GM23338 (cell line): Measurements from ENCODE around the gene VCL. TPM values are rescaled to one million over a fixed set of nuclear protein-coding genes. Genes with fewer than 3 reads are reported as not detected.

ENCODE experiments used
- ATAC-seq: fragments of 200-7000 bp; cut with Tn5 transposase; 3 replicates; pipeline ENCODE4 v1.9.1; 2020
- DNase-seq: peaks from one replicate; pipeline ENCODE4 v3.0.0-alpha.2; 2015; ENCODE audit warnings: low spot score
- H2AFZ ChIP-seq: fragments of 200-600 bp; sonication (generic); 2 replicates; pipeline ENCODE4 v1.8.0; 2016; ENCODE audit warnings: antibody characterized with exemption, mild to moderate bottlenecking, moderate library complexity
- H3F3A ChIP-seq: fragments of 200-600 bp; sonication (generic); replicated peaks from 2 replicates; pipeline ENCODE4 v1.8.0; 2017; ENCODE audit warnings: antibody characterized with exemption, mixed run types, low read depth
- H3K27ac ChIP-seq: fragments of 200-600 bp; sonication (generic); 2 replicates; pipeline ENCODE4 v1.6.1; 2016; ENCODE audit warnings: low read depth
- H3K27me3 ChIP-seq: fragments of 200-600 bp; sonication (generic); 2 replicates; pipeline ENCODE4 v1.8.0; 2016; ENCODE audit warnings: mild to moderate bottlenecking, mixed run types, moderate library complexity; ENCODE audit not compliant: insufficient read depth
- H3K36me3 ChIP-seq: fragments of 200-600 bp; sonication (generic); 2 replicates; pipeline ENCODE4 v1.8.0; 2016; ENCODE audit warnings: mild to moderate bottlenecking; ENCODE audit not compliant: insufficient read depth
- H3K4me1 ChIP-seq: fragments of 200-600 bp; sonication (generic); 2 replicates; pipeline ENCODE4 v1.8.0; 2016; ENCODE audit warnings: mild to moderate bottlenecking, moderate library complexity; ENCODE audit not compliant: insufficient read depth
- H3K4me2 ChIP-seq: fragments of 200-600 bp; sonication (generic); 2 replicates; pipeline ENCODE4 v1.7.1; 2017; ENCODE audit warnings: mixed run types
- H3K4me3 ChIP-seq: fragments of 200-600 bp; sonication (generic); 2 replicates; pipeline ENCODE4 v1.6.1; 2016; ENCODE audit warnings: mixed run types
- H3K79me2 ChIP-seq: fragments of 200-600 bp; sonication (generic); replicated peaks from 2 replicates; pipeline ENCODE4 v1.8.0; 2017; ENCODE audit warnings: mild to moderate bottlenecking; ENCODE audit not compliant: insufficient read depth
- H3K9me2 ChIP-seq: fragments of 200-600 bp; sonication (generic); 2 replicates; pipeline ENCODE4 v1.8.0; 2017; ENCODE audit not compliant: insufficient read depth
- H4K20me1 ChIP-seq: fragments of 200-600 bp; sonication (generic); replicated peaks from 2 replicates; pipeline ENCODE4 v1.8.0; 2017; ENCODE audit warnings: mild to moderate bottlenecking; ENCODE audit not compliant: insufficient read depth
- H3K27ac Mint-ChIP-seq: 2 replicates; pipeline ENCODE4 v1.8.0; 2020; ENCODE audit warnings: inconsistent platforms, mild to moderate bottlenecking, moderate library complexity, mixed read lengths
- H3K27me3 Mint-ChIP-seq: 3 replicates; pipeline ENCODE4 v1.8.0; 2022; ENCODE audit warnings: low read depth, mild to moderate bottlenecking, moderate library complexity, mixed read lengths, inconsistent platforms; ENCODE audit not compliant: insufficient read depth, poor library complexity
- H3K36me3 Mint-ChIP-seq: 3 replicates; pipeline ENCODE4 v1.8.0; 2021; ENCODE audit warnings: low read depth, mild to moderate bottlenecking, inconsistent platforms, moderate library complexity, mixed read lengths
- H3K4me1 Mint-ChIP-seq: 3 replicates; pipeline ENCODE4 v1.8.0; 2020; ENCODE audit warnings: mild to moderate bottlenecking, inconsistent platforms, mixed read lengths
- H3K4me3 Mint-ChIP-seq: 3 replicates; pipeline ENCODE4 v1.8.0; 2021; ENCODE audit warnings: moderate library complexity, mild to moderate bottlenecking, inconsistent platforms, mixed read lengths
- H3K9me3 Mint-ChIP-seq: 3 replicates; pipeline ENCODE4 v1.8.0; 2020; ENCODE audit warnings: moderate library complexity, mild to moderate bottlenecking, inconsistent platforms, mixed read lengths
- CREB1 ChIP-seq: fragments of 250-450 bp; sonication (Bioruptor Pico); IDR thresholded peaks from 2 replicates; pipeline ENCODE4 v1.5.0; 2020; ENCODE audit warnings: low read depth, mild to moderate bottlenecking, moderate library complexity
- CTCF ChIP-seq, 2 experiments: fragments of 200-600 bp in 1 of 2; sonication (generic) in 1 of 2; conservative IDR thresholded peaks; 2 replicates each; pipeline versions ENCODE4 v1.5.1 to v1.6.1; 2016 to 2017; ENCODE audit warnings: antibody characterized with exemption in 2 of 2, low read depth in 2 of 2, mild to moderate bottlenecking in 2 of 2, moderate library complexity in 1 of 2
- ETS1 ChIP-seq: IDR thresholded peaks from 2 replicates; pipeline ENCODE4 v1.6.1; 2016; ENCODE audit warnings: antibody characterized with exemption
- EZH2 ChIP-seq: fragments of 200-600 bp; sonication (generic); IDR thresholded peaks from one replicate; pipeline ENCODE4 v1.8.0; 2017; ENCODE audit warnings: antibody characterized with exemption, mild to moderate bottlenecking, low read depth; ENCODE audit not compliant: unreplicated experiment
- EZH2phosphoT487 ChIP-seq: fragments of 200-600 bp; sonication (generic); IDR thresholded peaks from one replicate; pipeline ENCODE4 v1.8.1; 2018; ENCODE audit warnings: antibody characterized with exemption; ENCODE audit not compliant: unreplicated experiment
- NANOG ChIP-seq: IDR thresholded peaks from 2 replicates; pipeline ENCODE4 v1.6.1; 2016; ENCODE audit warnings: antibody characterized with exemption, borderline replicate concordance
- STAT1 ChIP-seq: IDR thresholded peaks from one replicate; pipeline ENCODE4 v1.6.1; 2016; ENCODE audit warnings: antibody characterized with exemption; ENCODE audit not compliant: unreplicated experiment
- ZNF114 ChIP-seq: fragments of 250-450 bp; sonication (Bioruptor Pico); IDR thresholded peaks from 2 replicates; pipeline ENCODE4 v1.5.0; 2020; ENCODE audit warnings: mild to moderate bottlenecking, moderate library complexity
- ZNF331 ChIP-seq: fragments of 250-450 bp; sonication (Bioruptor Pico); IDR thresholded peaks from 2 replicates; pipeline ENCODE4 v1.5.0; 2020; ENCODE audit warnings: low read depth, mild to moderate bottlenecking, moderate library complexity
- ZNF462 ChIP-seq: fragments of 250-450 bp; sonication (Bioruptor Pico); IDR thresholded peaks from 2 replicates; pipeline ENCODE4 v1.5.0; 2020; ENCODE audit warnings: mild to moderate bottlenecking, moderate library complexity
- polyA plus RNA-seq: library from polyadenylated mRNA; unstranded; fragments of >200 nt; fragmentation: Nextera tagmentation; extraction: Ambion mirVana; gene quantifications from 2 replicates; pipeline ENCODE4 v1.2.1, GENCODE V29; 2016
- total RNA-seq: library from RNA; depleted of rRNA; stranded (reverse); fragments of >200 nt; shearing (Covaris generic); gene quantifications from 2 replicates; pipeline ENCODE4 v1.2.3, GENCODE V29; 2014

The VCL gene
- total and polyA plus RNA-seq, 2 experiments from 2014 or later: 60.7 to 254 TPM

GRCh38 chr10:74036474-74036873 is 38.6 kb downstream of the VCL start:
- Histone ChIP-seq H3K79me2 (peaks cover 92% of the 10 kb centered on the region), H3K4me3 (no peak overlapping the region), H3K27ac (no peak overlapping the region), H3K36me3 (no peaks in the 10 kb centered on the region), H3F3A (0 out of 2 replicates have a peak, but pooled peaks cover 2% of the 10 kb centered on the region), H3K27me3 (no peaks in the 10 kb centered on the region), H4K20me1 (peaks cover 7% of the 10 kb centered on the region), H3K4me2 (no peak overlapping the region), H3K4me1 (peaks cover 29% of the 10 kb centered on the region), H2AFZ (no peak overlapping the region), H3K9me2 (no peaks in the 10 kb centered on the region)
- H3K4me1 Mint-ChIP-seq: peaks cover 52% of the 10 kb centered on the region
- H3K9me3 Mint-ChIP-seq: no peaks in the 10 kb centered on the region
- TF ChIP-seq ETS1 (no peak), ZNF331 (CRISPR knock-in tag) (no peak), CREB1 (no peak), CTCF (conservative IDR thresholded peaks at IDR 0.05; ENCODE audit: low read depth in 2 of 2) (no peak), STAT1 (no peak), EZH2phosphoT487 (no peak), NANOG (no peak), ZNF114 (CRISPR knock-in tag) (no peak)
- no peak overlapping the region for H3K27ac Mint-ChIP-seq
- no peak for ATAC-seq
- H3K36me3 Mint-ChIP-seq: peaks cover 29% of the 10 kb centered on the region
- DNase-seq: no peak
- H3K27me3 Mint-ChIP-seq: peaks cover 2% of the 10 kb centered on the region
- H3K4me3 Mint-ChIP-seq: no peak overlapping the region

- H3K36me3 ChIP-seq: peaks cover 18% of the 10 kb centered on the region
- peak overlapping the region; percentile 35; the same call in 1 of the 2 replicates for H3K27ac ChIP-seq
- H3K4me3 Mint-ChIP-seq: no peak overlapping the region
- TF ChIP-seq ETS1 (no peak), ZNF114 (CRISPR knock-in tag) (no peak), NANOG (no peak), ZNF462 (CRISPR knock-in tag) (no peak), ZNF331 (CRISPR knock-in tag) (no peak), STAT1 (no peak), EZH2phosphoT487 (no peak), EZH2 (no peak), CREB1 (no peak)
Measured at GRCh38 chr10:74039561-74040145, 41.7 kb downstream of the VCL start.

More at GRCh38 chr10:74039561-74040145, 41.7 kb downstream of the VCL start:
- H3K9me2 ChIP-seq: no peaks in the 10 kb centered on the region
- H3K4me1 ChIP-seq: peaks cover 11% of the 10 kb centered on the region
- Mint-ChIP-seq H3K36me3 (peaks cover 47% of the 10 kb centered on the region), H3K27me3 (peaks cover 2% of the 10 kb centered on the region), H3K4me1 (peaks cover 31% of the 10 kb centered on the region; the same call in 2 of the 3 replicates), H3K9me3 (no peaks in the 10 kb centered on the region), H3K27ac (peak overlapping the region; percentile 57)
- no peaks in the 10 kb centered on the region for H3K27me3 ChIP-seq
- no peak overlapping the region for H2AFZ ChIP-seq
- H3K79me2 ChIP-seq: peaks cover 95% of the 10 kb centered on the region
- ATAC-seq (no peak; the same call in 2 of the 3 replicates), DNase-seq (no peak)
- H3K4me3 ChIP-seq: no peak overlapping the region
- peaks cover 7% of the 10 kb centered on the region for H4K20me1 ChIP-seq
- no peak overlapping the region for H3K4me2 ChIP-seq
- H3F3A ChIP-seq: no peaks in the 10 kb centered on the region
